ENCODE measurements around the gene MYEOV.

Gene MYEOV

DNA sequence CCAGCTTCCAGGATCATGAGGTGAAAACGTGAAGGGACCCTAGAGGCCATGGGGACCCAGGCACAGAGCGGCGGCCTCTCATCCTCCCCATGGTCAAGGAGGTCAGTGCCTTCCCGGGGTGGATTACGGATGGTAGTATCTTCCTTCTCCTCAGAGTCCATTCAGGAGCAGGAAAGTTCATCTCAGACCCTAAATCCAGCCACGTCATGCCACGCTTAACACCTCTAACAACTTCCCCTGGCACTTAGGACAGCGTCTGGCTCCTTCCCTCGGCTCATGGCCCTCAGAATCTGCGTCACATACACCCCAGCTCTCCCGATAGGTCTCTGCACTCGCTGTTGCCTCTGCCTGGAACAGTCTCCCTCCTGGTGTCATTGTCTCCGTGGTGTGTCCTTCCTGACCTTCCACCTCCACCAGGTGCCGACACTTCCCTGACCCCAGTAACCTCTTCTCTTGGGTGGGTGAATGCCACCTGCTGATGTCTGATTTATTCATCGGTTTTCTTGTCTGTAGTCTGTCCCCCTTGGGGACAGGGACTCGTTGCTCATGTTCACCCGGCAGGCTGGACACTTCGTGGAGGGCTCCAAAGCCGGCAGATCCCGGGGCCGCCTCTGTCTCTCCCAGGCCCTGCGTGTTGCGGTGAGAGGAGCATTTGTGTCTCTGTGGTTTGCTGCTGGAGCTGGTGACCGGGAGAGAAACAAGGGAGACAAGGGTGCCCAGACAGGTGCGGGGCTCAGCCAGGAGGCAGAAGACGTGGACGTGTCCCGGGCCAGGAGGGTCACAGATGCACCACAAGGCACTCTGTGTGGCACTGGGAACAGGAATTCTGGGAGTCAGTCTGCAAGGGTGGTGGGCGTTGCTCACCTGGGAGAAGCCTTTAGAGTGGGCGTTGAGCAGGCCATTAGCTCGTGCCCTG is 1.4 kb downstream of the MYEOV start:
- in situ Hi-C loops (cut with HindIII; ENCODE audit: low sequenced_read_pairs), result no loop called here
- no peak for DNase-seq (ENCODE audit: low read depth, low spot score)
- no peak overlapping the region for H3K4me3 ChIP-seq (ENCODE audit: low read depth, low read length)
- TF ChIP-seq, protein P1, sequence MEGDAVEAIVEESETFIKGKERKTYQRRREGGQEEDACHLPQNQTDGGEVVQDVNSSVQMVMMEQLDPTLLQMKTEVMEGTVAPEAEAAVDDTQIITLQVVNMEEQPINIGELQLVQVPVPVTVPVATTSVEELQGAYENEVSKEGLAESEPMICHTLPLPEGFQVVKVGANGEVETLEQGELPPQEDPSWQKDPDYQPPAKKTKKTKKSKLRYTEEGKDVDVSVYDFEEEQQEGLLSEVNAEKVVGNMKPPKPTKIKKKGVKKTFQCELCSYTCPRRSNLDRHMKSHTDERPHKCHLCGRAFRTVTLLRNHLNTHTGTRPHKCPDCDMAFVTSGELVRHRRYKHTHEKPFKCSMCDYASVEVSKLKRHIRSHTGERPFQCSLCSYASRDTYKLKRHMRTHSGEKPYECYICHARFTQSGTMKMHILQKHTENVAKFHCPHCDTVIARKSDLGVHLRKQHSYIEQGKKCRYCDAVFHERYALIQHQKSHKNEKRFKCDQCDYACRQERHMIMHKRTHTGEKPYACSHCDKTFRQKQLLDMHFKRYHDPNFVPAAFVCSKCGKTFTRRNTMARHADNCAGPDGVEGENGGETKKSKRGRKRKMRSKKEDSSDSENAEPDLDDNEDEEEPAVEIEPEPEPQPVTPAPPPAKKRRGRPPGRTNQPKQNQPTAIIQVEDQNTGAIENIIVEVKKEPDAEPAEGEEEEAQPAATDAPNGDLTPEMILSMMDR (IDR thresholded peaks at IDR 0.05; ENCODE audit: low read depth, low read length), result no peak

DNA sequence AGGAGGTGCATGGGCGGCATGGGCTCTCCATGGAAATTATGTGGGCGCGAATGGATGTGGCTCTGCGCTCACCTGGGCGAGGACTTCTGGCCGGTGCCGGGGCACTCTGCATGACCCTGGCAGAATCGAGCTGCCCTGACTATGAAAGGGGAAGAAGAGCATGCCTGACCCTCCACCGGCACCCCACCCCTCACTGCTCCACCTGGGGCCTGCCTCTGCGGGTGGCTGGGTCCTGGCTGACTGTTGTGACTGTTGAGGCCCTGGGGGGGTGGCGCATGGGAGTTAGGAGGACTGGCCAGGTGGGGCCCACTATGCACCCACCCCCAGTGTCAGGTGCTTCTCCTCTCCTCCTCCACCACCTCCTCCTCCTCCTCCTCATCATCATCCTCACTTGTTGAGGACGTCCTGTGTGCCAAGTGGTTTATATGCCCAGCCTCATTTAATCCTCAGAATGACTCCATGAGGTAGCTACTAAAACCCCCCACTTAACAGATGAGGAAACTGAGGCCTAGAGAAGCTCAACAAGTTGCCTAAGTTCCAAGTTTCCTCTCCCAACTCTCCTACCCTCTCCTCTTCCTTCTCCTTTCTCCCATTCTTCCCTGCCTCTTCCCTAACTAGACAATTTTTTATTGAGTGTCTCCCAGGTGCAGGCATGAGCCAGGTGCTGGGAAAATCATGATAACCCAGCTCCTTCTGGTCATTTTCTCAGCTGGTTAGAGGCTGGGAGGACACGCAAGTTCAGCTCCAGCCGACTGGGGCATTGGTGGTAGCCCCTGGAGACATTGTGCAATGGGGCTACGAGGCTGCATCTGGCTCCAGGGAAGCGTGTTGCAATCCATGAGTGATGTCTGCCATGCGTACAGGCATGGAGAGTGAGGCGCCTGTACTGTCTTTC is 2.3 kb downstream of the MYEOV start:
- TF ChIP-seq, protein P1 (IDR thresholded peaks at IDR 0.05; ENCODE audit: low read depth, low read length), result no peak
- no peak overlapping the region for H3K4me3 ChIP-seq (ENCODE audit: low read depth, low read length)
- in situ Hi-C loops (cut with HindIII; ENCODE audit: low sequenced_read_pairs), result no loop called here
- peak; percentile 29 for DNase-seq (ENCODE audit: low read depth, low spot score)

DNA sequence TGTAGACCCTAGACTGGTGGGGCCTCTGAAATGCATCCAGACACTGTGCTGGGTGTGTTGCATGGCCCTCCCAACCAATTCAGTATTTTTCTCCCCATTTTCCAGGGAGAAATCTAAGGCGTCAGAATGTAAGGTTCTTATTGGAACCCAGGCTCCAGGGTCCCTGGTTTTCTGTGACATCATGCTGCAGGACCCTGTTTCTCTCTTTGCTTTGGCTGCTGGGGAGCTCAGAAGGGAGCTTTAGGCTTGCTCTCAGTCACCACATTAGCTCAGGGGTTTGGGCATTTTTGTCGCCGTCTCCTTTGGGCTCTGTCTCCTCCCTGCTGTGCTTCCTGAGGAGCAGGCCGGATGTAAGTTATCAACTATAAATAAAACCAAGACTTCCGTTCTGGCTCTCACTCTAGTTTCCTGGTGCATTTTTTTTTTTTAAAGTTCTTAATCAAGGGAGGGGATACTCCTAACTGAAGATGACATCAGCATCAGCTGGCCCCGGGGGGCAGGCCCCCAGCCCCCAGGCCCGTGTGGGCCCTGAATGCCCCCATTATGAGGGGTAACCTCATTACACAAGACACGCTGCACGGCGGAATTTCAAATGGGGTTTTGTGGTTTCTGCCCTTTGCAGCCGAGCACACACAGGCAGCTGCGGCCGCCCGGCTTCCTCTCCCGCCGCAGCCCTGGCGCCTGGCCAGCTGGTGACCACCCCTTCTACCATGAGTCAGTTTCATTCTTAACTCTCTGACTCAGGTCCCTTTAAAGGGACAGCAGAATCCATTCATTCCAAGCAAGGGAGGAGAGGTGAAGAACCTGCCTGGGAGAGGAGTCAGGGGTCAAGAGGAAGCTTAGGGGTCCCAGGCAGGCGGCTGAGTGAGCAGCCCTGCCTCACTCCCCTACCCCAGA is 3.2 kb downstream of the MYEOV start:
- TF ChIP-seq, protein P1 (IDR thresholded peaks at IDR 0.05; ENCODE audit: low read depth, low read length), result no peak
- no peak overlapping the region for H3K4me3 ChIP-seq (ENCODE audit: low read depth, low read length)
- peak; percentile 99 for DNase-seq (ENCODE audit: low read depth, low spot score)
- in situ Hi-C loops (cut with HindIII; ENCODE audit: low sequenced_read_pairs), result no loop called here

DNA sequence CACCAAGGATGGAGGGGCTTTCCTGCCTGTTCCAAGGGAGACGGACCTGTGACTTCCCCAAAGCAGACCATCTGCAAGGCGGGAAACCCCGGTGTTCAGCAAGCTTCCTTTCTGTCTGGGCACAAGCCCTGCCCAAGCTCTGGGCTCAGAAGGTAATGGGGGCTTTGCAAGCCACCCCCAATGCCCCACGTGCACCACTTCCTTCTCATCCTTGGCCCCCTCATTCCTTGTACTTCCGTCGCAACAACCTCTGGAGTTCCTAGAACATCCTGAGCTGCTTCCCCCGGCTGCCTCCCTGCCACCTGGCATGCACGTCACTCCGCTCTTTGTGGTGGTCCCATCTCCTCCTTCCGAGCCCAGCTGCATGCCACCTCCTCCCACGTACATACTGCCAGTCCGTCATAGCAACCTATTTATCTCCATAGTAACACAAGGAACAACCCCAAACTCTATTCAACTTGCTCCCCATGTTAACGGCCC is 3.9 kb downstream of the MYEOV start:
- in situ Hi-C loops (cut with HindIII; ENCODE audit: low sequenced_read_pairs), result no loop called here
- DNase-seq (ENCODE audit: low read depth, low spot score), result peak; percentile 66
- TF ChIP-seq, protein P1 (IDR thresholded peaks at IDR 0.05; ENCODE audit: low read depth, low read length), result no peak
- H3K4me3 ChIP-seq (ENCODE audit: low read depth, low read length), result no peak overlapping the region

DNA sequence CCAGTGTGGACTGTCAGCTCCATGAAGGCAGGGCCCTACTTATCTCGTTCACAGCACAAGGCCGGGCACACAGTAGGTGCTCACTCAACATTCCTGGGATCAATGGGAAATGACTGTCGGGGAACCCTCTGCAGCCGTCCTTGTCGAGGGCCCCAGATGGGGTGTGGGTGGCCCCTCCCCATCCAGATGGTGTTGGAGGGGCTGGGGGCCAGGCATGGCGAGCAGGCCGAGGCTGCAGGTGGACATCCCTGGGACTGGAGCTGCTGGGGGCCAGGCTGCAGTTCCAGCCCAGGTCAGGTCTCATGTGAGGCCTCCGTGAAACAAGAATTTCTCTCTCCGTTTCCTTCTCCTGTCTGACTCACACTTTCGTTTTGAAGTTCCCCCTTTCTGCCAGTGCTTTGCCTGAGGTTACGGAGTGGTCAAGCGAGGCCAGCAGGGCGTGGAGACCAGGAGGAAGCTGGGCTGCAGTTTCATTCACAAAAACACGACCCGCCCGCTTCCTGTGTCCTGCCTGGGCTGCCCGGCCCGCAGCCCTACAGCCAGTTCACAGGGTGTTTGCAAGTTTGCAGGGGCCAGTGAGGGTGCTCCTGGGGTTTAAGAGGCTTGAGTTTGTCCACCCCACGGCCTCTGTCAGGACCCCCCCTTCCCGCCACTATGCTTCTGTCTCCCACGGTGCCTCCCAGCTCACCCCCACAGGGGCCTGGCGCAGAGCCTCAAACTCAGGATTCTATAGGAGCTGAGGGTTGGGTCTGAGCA is 4.5 kb downstream of the MYEOV start:
- peak; percentile 81 for DNase-seq (ENCODE audit: low read depth, low spot score)
- in situ Hi-C loops (cut with HindIII; ENCODE audit: low sequenced_read_pairs), result no loop called here
- no peak overlapping the region for H3K4me3 ChIP-seq (ENCODE audit: low read depth, low read length)
- TF ChIP-seq, protein P1 (IDR thresholded peaks at IDR 0.05; ENCODE audit: low read depth, low read length), result no peak
